Left hindlimb (tissue), 1 donor: ENCODE measurements around the gene KMT2A.

Source experiments
- DNase-seq: peaks from one replicate; pipeline ENCODE4 v3.0.0-alpha.2; 2018

KMT2A gene

DNA sequence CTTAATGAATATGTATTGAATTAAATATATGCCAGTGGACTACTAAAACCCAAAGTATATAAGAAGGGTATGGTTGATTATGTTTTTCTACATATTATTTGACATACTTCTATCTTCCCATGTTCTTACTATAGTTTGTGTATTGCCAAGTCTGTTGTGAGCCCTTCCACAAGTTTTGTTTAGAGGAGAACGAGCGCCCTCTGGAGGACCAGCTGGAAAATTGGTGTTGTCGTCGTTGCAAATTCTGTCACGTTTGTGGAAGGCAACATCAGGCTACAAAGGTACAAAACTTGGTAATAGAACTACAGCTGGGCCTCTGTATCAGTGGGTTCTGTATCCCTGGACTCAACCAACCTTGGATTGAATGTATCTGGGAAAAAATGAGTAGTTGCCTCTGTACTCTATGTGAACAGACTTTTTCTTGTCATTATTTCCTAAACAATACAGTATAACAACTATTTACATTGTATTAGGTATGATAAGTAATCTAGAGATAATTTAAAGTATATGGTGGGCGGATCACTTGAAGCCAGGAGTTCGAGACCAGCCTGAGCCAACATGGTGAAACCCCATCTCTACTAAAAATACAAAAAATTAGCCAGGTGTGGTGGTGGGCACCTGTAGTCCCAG lies 52.3 kb downstream of the KMT2A start:
- DNase-seq, result peak; percentile 75

GRCh38 chr11:118491041-118491440 lies 54.7 kb downstream of the KMT2A start:
- DNase-seq, result no peak

GRCh38 chr11:118497831-118498230 lies 61.5 kb downstream of the KMT2A start:
- DNase-seq, result no peak

GRCh38 chr11:118503216-118503615 lies 66.9 kb downstream of the KMT2A start:
- no peak for DNase-seq

- DNase-seq, result no peak
Measured at GRCh38 chr11:118511601-118512000, 75.3 kb downstream of the KMT2A start.

- no peak for DNase-seq
Measured at GRCh38 chr11:118514103-118514502, 77.8 kb downstream of the KMT2A start.

DNA sequence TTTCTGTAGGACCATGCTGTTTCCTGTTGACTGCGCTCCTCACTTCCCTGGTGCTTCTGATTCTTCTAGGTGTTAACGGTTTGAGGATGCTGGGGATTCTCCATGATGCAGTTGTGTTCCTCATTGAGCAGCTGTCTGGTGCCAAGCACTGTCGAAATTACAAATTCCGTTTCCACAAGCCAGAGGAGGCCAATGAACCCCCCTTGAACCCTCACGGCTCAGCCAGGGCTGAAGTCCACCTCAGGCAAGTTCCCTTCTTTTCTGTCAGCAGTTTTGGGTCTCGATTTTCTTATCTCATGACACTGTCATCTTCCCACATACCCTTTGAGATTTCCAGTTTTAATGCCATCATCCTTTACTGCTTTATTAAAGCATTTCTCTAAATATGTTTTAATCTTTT lies 83.3 kb downstream of the KMT2A start:
- no peak for DNase-seq

DNA sequence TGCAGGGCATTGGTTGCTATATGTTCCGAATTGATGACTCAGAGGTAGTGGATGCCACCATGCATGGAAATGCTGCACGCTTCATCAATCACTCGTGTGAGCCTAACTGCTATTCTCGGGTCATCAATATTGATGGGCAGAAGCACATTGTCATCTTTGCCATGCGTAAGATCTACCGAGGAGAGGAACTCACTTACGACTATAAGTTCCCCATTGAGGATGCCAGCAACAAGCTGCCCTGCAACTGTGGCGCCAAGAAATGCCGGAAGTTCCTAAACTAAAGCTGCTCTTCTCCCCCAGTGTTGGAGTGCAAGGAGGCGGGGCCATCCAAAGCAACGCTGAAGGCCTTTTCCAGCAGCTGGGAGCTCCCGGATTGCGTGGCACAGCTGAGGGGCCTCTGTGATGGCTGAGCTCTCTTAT lies 85.6 kb downstream of the KMT2A start:
- DNase-seq, result no peak

- no peak for DNase-seq
Measured at GRCh38 chr11:118522571-118523072, 86.3 kb downstream of the KMT2A start.

GRCh38 chr11:118524356-118524755 lies 88.1 kb downstream of the KMT2A start:
- DNase-seq, result no peak

- no peak for DNase-seq
Measured at GRCh38 chr11:118524757-118525470, 88.6 kb downstream of the KMT2A start.

GRCh38 chr11:118526688-118527087 lies 90.4 kb downstream of the KMT2A start:
- no peak for DNase-seq

- DNase-seq, result no peak
Measured at GRCh38 chr11:118527109-118527508, 90.8 kb downstream of the KMT2A start, which contains the start of gene TTC36. Gene TTC36 (plus strand): TSS chr11:118527474. CDS start chr11:118527495, 21 bp downstream.

DNA sequence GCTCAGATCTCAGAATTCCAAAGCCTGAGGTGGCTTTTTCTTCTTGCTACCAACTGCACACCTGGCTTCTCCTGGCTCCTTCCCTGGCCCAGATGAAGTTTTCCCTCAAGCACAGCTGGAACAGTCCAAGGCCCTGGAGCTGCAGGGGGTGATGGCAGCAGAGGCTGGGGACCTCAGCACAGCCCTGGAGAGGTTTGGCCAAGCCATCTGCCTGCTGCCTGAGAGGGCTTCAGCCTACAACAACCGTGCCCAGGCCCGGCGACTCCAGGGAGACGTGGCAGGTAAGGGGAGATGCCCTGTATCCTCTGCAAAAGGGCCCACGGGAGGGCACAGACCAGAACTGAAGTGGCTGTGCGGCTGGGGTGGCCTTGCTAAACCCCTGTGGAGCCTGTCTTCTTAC lies 92.2 kb downstream of the KMT2A start:
- no peak for DNase-seq

DNA sequence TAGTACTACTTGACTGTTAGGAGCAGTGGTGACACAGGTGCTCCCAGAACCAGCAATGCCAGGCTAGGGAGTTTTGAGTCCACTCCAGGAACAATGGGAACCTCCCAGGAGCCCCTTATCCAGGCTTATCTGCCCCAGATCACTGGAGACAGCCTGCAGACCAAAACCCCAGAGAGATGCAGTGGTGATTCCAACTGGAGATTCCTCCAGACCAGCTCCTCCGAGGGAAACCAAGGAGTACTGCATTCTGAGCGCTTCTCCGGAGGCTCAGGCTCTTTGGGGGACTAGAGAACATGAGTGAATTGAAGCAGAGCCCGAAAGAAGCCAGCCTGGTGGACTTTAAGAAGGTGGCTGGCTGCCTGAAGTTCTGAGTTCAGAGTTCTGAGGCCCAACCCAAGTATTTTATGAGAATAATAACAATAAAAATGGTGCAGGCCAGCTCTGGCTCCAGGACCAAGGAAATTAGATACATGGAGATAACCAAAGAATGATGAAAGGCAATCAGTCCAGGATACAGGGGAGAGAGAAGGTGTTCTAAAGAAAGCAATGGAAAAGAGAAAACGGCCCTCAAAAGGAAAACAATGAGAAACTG lies 93.4 kb downstream of the KMT2A start:
- DNase-seq, result no peak

GRCh38 chr11:118530180-118530682 lies 93.9 kb downstream of the KMT2A start:
- no peak for DNase-seq

DNA sequence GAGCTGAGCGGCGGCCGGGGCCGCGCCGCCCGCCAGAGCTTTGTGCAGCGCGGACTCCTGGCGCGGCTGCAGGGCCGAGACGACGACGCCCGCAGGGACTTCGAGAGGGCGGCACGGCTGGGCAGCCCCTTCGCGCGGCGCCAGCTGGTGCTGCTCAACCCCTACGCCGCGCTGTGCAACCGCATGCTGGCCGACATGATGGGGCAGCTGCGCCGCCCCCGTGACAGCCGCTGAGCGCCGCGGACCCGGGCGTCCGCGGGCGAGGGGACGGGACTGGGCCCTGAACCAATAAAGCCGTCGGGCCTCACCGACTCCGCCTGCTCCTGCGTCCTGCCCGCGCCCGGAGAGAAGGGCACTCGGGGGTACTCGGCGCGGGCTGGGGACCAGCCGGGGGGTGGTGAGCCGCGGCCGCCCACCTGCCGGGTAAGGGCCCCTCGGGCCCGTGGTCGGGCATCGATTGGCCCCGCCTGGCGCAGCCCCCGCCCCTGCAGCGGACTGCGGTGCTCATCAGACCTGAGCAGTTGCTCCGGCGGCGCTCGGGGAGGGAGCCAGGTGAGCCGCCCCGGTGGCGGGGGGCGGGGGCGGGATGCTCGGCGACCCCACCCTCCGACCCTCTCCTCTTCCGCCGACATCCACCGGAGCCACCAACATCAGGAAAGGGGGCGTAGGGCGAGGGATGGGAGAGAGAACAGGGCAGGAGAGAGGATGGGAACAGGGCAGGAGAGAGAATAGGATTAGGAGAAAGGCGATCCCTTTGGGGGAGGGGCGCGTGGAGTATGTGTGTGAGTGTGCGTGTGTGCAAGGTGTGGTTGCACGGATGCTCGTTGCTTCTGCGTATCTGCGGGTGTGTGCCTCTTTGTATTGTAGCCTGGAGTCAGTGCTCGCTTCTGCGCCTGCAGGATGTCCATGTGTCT lies 94.6 kb downstream of the KMT2A start, which contains the start of gene TMEM25:
TMEM25 (plus strand) TSS at position 510 of the 914 bp plus-strand sequence. CDS start 610 bp downstream, outside the sequence.
- DNase-seq, result peak; percentile 79

- no peak for DNase-seq
Measured at GRCh38 chr11:118531597-118532084, 95.3 kb downstream of the KMT2A start.

- DNase-seq, result no peak
Measured at GRCh38 chr11:118532091-118532490, 95.8 kb downstream of the KMT2A start.

DNA sequence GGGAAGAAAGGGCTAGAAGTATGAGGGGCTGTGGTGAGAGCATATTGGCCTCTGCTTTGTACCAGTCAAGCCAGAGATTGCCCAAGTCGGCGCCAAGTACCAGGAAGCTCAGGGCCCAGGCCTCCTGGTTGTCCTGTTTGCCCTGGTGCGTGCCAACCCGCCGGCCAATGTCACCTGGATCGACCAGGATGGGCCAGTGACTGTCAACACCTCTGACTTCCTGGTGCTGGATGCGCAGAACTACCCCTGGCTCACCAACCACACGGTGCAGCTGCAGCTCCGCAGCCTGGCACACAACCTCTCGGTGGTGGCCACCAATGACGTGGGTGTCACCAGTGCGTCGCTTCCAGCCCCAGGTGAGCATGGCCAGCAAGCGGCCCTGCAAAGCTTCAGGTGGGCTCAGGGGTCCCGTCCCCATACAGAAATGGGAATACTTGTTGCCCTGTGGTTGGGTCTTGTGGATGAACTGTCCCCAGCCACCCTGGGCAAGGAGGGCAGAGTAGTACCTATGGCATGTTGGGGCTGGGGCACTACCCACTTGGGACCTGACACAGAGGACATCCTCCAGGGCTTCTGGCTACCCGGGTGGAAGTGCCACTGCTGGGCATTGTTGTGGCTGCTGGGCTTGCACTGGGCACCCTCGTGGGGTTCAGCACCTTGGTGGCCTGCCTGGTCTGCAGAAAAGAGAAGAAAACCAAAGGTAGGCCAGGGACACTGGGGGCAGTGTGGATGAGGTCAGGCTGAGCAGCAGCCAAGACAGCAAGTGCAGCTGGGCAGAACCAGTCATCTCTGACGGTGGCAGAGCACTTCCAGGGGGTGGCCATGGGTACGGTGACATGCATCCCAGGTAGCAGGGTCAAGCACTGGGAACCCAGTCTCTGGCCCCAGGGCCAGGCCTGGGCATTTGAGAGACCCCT lies 96.8 kb downstream of the KMT2A start:
- DNase-seq, result no peak
